ENCODE data around the gene ITPR3.

Gene ITPR3

GRCh38 chr6:33659986-33660385, 38.9 kb downstream of the ITPR3 start:
- DNase-seq (ENCODE audit: extremely low spot score), result no peak
- ChIA-PET CTCF (no interaction called here), POLR2A (interaction anchor here (1.6 kb wide), 1 partner anchor 51 kb away, joined by 4 read pairs; the partner anchor contains the start of gene UQCC2)
- TF ChIP-seq NFRKB (IDR thresholded peaks at IDR 0.05), result no peak
- no peak for TF ChIP-seq FOXA1 (IDR thresholded peaks at IDR 0.05)
- no peak for TF ChIP-seq L3MBTL2 (conservative IDR thresholded peaks at IDR 0.05)
- TF ChIP-seq ELF4 (IDR thresholded peaks at IDR 0.05), result no peak
- no peak for TF ChIP-seq CTBP1 (IDR thresholded peaks at IDR 0.05; ENCODE audit: borderline replicate concordance)
- no peak for TF ChIP-seq SUZ12 (IDR thresholded peaks at IDR 0.05)
- no peak for TF ChIP-seq TARDBP (IDR thresholded peaks at IDR 0.05)
- no peak for TF ChIP-seq FOXK2 (IDR thresholded peaks at IDR 0.05)
- no peak for TF ChIP-seq ARNT (IDR thresholded peaks at IDR 0.05)
- TF ChIP-seq PKNOX1 (IDR thresholded peaks at IDR 0.05), result no peak
- TF ChIP-seq BHLHE40 (IDR thresholded peaks at IDR 0.05; ENCODE audit: borderline replicate concordance), result no peak
- TF ChIP-seq SP1 (IDR thresholded peaks at IDR 0.05), result no peak
- no peak for TF ChIP-seq HDGF (IDR thresholded peaks at IDR 0.05; ENCODE audit: borderline replicate concordance)

GRCh38 chr6:33661106-33661838, 40.1 kb downstream of the ITPR3 start:
- ChIA-PET POLR2A (no interaction called here), CTCF (interaction anchor here (0.6 kb wide), 2 partner anchors 30 to 759 kb away, joined by 3 to 4 read pairs; no protein-coding TSS in a partner anchor)
- DNase-seq (ENCODE audit: extremely low spot score), result no peak
- TF ChIP-seq NFRKB (IDR thresholded peaks at IDR 0.05), result no peak
- TF ChIP-seq FOXM1 (IDR thresholded peaks at IDR 0.05; ENCODE audit: borderline replicate concordance), result no peak
- no peak for TF ChIP-seq TARDBP (IDR thresholded peaks at IDR 0.05)
- no peak for TF ChIP-seq SP1 (IDR thresholded peaks at IDR 0.05)
- TF ChIP-seq ELF4 (IDR thresholded peaks at IDR 0.05), result no peak
- no peak for TF ChIP-seq L3MBTL2 (conservative IDR thresholded peaks at IDR 0.05)

GRCh38 chr6:33662318-33662717, 41.2 kb downstream of the ITPR3 start:
- CTCF ChIA-PET, result no interaction called here
- POLR2A ChIA-PET, result no interaction called here
- DNase-seq (ENCODE audit: extremely low spot score), result no peak
- TF ChIP-seq ELF4 (IDR thresholded peaks at IDR 0.05), result no peak
- no peak for TF ChIP-seq L3MBTL2 (conservative IDR thresholded peaks at IDR 0.05)

- POLR2A ChIA-PET, result no interaction called here
- CTCF ChIA-PET, result no interaction called here
- no peak for DNase-seq (ENCODE audit: extremely low spot score)
- TF ChIP-seq BHLHE40 (IDR thresholded peaks at IDR 0.05; ENCODE audit: borderline replicate concordance) (no peak), L3MBTL2 (conservative IDR thresholded peaks at IDR 0.05) (no peak), ELF4 (IDR thresholded peaks at IDR 0.05) (no peak), FOXM1 (IDR thresholded peaks at IDR 0.05; ENCODE audit: borderline replicate concordance) (no peak), ZNF384 (IDR thresholded peaks at IDR 0.05) (no peak), SUZ12 (IDR thresholded peaks at IDR 0.05) (no peak), SP1 (IDR thresholded peaks at IDR 0.05) (no peak), NFRKB (IDR thresholded peaks at IDR 0.05) (no peak), TARDBP (IDR thresholded peaks at IDR 0.05) (no peak), FOXK2 (IDR thresholded peaks at IDR 0.05) (no peak), HDGF (IDR thresholded peaks at IDR 0.05; ENCODE audit: borderline replicate concordance) (no peak), ARNT (IDR thresholded peaks at IDR 0.05) (no peak), LEF1 (IDR thresholded peaks at IDR 0.05; ENCODE audit: borderline replicate concordance) (no peak), FOXA1 (IDR thresholded peaks at IDR 0.05) (no peak), PKNOX1 (IDR thresholded peaks at IDR 0.05) (no peak), CTBP1 (IDR thresholded peaks at IDR 0.05; ENCODE audit: borderline replicate concordance) (no peak)
Observed at GRCh38 chr6:33663028-33663427, 41.9 kb downstream of the ITPR3 start.

- POLR2A ChIA-PET, result no interaction called here
- CTCF ChIA-PET, result no interaction called here
- no peak for TF ChIP-seq L3MBTL2 (conservative IDR thresholded peaks at IDR 0.05)
- no peak for TF ChIP-seq LEF1 (IDR thresholded peaks at IDR 0.05; ENCODE audit: borderline replicate concordance)
- TF ChIP-seq FOXK2 (IDR thresholded peaks at IDR 0.05), result no peak
- no peak for TF ChIP-seq NFRKB (IDR thresholded peaks at IDR 0.05)
- TF ChIP-seq TARDBP (IDR thresholded peaks at IDR 0.05), result no peak
- no peak for TF ChIP-seq SUZ12 (IDR thresholded peaks at IDR 0.05)
- no peak for TF ChIP-seq ZNF384 (IDR thresholded peaks at IDR 0.05)
- TF ChIP-seq BHLHE40 (IDR thresholded peaks at IDR 0.05; ENCODE audit: borderline replicate concordance), result no peak
- TF ChIP-seq ELF4 (IDR thresholded peaks at IDR 0.05), result no peak
- no peak for TF ChIP-seq ARNT (IDR thresholded peaks at IDR 0.05)
- TF ChIP-seq FOXA1 (IDR thresholded peaks at IDR 0.05), result no peak
- TF ChIP-seq HDGF (IDR thresholded peaks at IDR 0.05; ENCODE audit: borderline replicate concordance), result no peak
- TF ChIP-seq FOXM1 (IDR thresholded peaks at IDR 0.05; ENCODE audit: borderline replicate concordance), result no peak
- TF ChIP-seq CTBP1 (IDR thresholded peaks at IDR 0.05; ENCODE audit: borderline replicate concordance), result no peak
- DNase-seq (ENCODE audit: extremely low spot score), result no peak
Observed at GRCh38 chr6:33663727-33664449, 42.8 kb downstream of the ITPR3 start.

GRCh38 chr6:33664506-33665057, 43.5 kb downstream of the ITPR3 start:
- ChIA-PET POLR2A (no interaction called here), CTCF (no interaction called here)
- DNase-seq (ENCODE audit: extremely low spot score), result no peak
- no peak for TF ChIP-seq BHLHE40 (IDR thresholded peaks at IDR 0.05; ENCODE audit: borderline replicate concordance)
- TF ChIP-seq FOXA1 (IDR thresholded peaks at IDR 0.05), result no peak
- TF ChIP-seq TARDBP (IDR thresholded peaks at IDR 0.05), result no peak
- TF ChIP-seq LEF1 (IDR thresholded peaks at IDR 0.05; ENCODE audit: borderline replicate concordance), result no peak
- no peak for TF ChIP-seq ZNF384 (IDR thresholded peaks at IDR 0.05)
- TF ChIP-seq PKNOX1 (IDR thresholded peaks at IDR 0.05), result no peak
- TF ChIP-seq SP1 (IDR thresholded peaks at IDR 0.05), result no peak

Data from HEK293T (cell line).